Measurements from ENCODE around the gene TLR6.
"Not testable (repeated sequence)": the region's sequence is repeated elsewhere in the genome, so short reads cannot be mapped to it uniquely, and the experiment has no call there.

The TLR6 gene

GRCh38 chr4:38782452-38783108 lies 74.0 kb downstream of the TLR6 start, which contains the start of gene TLR10:
TSS of gene TLR10 (minus strand) at chr4:38782990. CDS start at chr4:38775590, 7,400 bp downstream.
- peak; percentile 50 for TF ChIP-seq CTCF (IDR thresholded peaks at IDR 0.05)
- H3K27ac ChIP-seq: no peak within 1 kb of the TSS
- no peak within 1 kb of the TSS for H3K4me3 ChIP-seq
- no peak for DNase-seq (ENCODE audit: low spot score)

- Histone ChIP-seq H3K4me3 (no peak overlapping the region), H3K27ac (no peak overlapping the region)
- no peak for TF ChIP-seq CTCF (IDR thresholded peaks at IDR 0.05)
- no peak for DNase-seq (ENCODE audit: low spot score)
Observed at GRCh38 chr4:38781854-38782261, 74.8 kb downstream of the TLR6 start.

- no peak for DNase-seq (ENCODE audit: low spot score)
- TF ChIP-seq CTCF (IDR thresholded peaks at IDR 0.05): no peak
- no peak overlapping the region for H3K4me3 ChIP-seq
- H3K27ac ChIP-seq: no peak overlapping the region
Observed at GRCh38 chr4:38780833-38781484, 75.7 kb downstream of the TLR6 start.

- Histone ChIP-seq H3K4me3 (no peak overlapping the region), H3K27ac (no peak overlapping the region)
- TF ChIP-seq CTCF (IDR thresholded peaks at IDR 0.05): no peak
- DNase-seq (ENCODE audit: low spot score): no peak
Observed at GRCh38 chr4:38779790-38780189, 76.8 kb downstream of the TLR6 start.

GRCh38 chr4:38777925-38778324 lies 78.7 kb downstream of the TLR6 start:
- DNase-seq (ENCODE audit: low spot score); H3K27ac ChIP-seq; H3K4me3 ChIP-seq: not testable (repeated sequence)

- TF ChIP-seq CTCF (IDR thresholded peaks at IDR 0.05): no peak
- Histone ChIP-seq H3K27ac (no peak overlapping the region), H3K4me3 (no peak overlapping the region)
- no peak for DNase-seq (ENCODE audit: low spot score)
Observed at GRCh38 chr4:38775326-38775725, 81.3 kb downstream of the TLR6 start.

- DNase-seq (ENCODE audit: low spot score): no peak
- H3K27ac ChIP-seq: no peak overlapping the region
- H3K4me3 ChIP-seq: no peak overlapping the region
- TF ChIP-seq CTCF (IDR thresholded peaks at IDR 0.05): no peak
Observed at GRCh38 chr4:38774181-38774955, 82.2 kb downstream of the TLR6 start.

Measured in coronary artery (tissue), 2 donors.